ENCODE data around the gene LYST.
"Not testable (repeated sequence)": the region's sequence is repeated elsewhere in the genome, so short reads cannot be mapped to it uniquely, and the experiment has no call there.

LYST gene

DNA sequence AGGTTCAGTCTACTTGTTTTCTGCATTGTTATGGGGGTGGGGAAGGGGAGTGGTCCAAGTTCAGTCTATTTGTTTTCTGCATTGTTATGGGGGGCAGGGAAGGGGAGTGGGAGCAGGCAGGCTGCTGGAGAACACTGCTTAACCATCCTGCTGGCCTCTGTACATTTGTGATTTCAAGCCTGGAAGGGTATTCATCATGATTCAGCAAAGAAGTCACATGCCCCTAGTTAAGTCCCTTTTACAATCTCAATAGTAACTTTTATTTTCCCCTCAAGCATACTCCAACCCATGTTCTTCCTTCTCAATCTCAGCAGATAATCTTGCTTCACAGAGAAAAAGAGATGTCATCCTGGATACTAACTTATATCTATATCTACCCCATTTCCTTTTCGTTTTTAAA lies 7.9 kb downstream of the LYST start:
- no peak for DNase-seq

DNA sequence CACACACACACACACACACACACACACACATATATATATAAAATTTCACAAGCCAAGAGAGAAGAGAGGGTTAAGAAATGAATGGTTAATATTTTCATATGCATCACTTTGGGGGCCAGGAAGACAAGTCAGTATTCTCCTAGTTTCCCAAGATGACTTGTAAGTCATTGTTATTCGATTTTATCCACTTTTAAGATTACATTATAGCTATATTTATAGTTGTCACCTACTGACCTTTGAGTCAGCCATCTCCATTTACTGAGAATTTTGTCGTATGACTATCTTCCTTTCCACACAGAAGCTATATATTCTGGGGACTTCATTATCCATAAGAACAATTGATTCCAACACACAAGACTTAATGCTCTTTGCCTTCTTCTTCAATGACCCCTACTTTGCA lies 8.9 kb downstream of the LYST start:
- no peak for DNase-seq

DNA sequence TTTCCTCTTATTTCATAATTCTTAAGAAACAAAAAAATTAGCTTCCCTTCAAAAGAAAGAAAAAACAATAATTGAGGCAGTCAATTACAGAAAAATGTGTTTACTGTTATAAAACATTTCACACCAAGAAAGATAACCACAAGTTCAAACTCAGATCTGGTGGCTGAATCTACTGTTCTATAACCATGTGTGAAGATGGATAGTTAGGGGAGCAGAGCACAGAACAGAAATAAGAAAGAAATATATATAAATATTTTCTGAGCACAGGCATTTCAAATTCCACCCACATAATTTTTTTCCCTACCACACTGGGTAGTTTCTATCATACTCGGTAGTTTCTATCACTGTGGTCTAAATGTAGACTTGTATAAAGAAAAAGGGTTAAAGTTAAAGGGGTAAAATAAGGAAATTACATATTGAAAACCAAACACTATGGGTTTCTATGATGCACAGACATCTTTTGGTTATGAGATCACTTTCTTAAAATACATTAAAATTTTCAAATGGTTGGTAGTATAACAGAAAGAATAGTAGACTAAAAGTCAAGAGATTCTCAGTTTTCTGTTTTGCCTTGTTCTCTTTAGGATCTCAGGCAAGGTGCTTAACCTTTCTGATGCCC lies 10.8 kb downstream of the LYST start:
- no peak for DNase-seq

GRCh38 chr1:235854347-235854746 lies 12.4 kb downstream of the LYST start:
- no peak for DNase-seq

DNA sequence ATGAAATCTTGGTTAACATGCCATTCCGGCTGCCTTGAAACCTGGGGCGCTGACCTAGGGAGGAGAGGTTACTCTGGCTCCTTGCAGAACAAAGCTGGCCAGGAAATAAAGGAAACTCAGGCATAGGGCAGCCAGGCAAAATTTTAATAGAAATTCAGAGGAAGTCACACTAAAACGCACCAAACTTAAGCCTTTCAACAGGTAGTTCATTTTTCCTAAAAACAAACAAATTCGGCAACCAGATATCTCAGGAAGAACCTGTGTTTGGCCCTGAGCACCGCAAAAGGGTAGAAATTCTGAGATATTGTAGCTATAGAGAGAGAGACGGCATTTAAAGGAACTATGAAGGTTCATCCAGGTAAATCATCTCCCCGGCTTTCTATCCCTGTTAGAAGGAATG lies 13.1 kb downstream of the LYST start:
- DNase-seq = no peak

GRCh38 chr1:235852887-235853286 lies 13.8 kb downstream of the LYST start:
- no peak for DNase-seq

DNA sequence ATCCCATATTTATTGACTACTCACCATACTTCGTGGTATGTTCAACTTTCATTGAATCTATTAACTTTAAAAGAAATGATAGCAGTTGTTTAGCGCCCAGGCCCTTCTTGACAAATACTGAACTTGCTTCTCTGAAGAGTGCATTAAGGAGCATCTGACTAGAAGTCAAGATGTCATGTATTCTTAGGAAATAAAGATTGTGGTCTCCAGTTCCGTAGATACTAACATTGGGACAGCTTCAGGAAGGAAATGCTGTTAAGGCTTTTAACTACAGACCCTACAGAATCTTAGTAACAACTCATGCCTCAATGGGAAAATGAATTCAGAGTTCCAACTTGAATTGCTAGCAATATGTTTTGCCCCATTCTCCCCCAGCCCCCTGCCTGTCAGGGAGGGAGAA lies 14.8 kb downstream of the LYST start:
- DNase-seq = no peak

GRCh38 chr1:235848251-235848650 lies 18.5 kb downstream of the LYST start:
- not testable (repeated sequence) for DNase-seq

DNA sequence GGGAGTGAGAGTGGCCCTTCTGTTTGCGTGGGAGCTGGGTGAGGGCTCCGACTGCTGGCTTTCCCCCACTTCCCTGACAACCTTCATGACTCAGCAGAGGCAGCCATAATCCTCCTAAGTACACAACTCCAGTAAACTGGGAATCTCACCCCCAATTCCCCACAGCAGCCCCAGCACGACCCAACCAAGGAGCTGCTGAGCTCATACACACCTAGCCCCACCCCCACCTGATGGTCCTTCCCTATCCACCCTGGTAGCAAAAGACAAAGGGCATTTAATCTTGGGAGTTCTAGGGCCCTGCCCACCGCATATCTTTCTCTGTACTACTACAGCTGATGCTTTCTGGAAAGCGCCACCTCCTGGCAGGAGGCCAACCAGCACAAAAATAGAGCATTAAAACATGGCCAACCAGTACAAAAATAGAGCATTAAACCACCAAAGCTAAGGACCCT lies 21.0 kb downstream of the LYST start:
- DNase-seq = not testable (repeated sequence)

- DNase-seq = no peak
Observed at GRCh38 chr1:235844776-235845175, 21.9 kb downstream of the LYST start.

- no peak for DNase-seq
Observed at GRCh38 chr1:235843461-235843961, 23.2 kb downstream of the LYST start.

DNA sequence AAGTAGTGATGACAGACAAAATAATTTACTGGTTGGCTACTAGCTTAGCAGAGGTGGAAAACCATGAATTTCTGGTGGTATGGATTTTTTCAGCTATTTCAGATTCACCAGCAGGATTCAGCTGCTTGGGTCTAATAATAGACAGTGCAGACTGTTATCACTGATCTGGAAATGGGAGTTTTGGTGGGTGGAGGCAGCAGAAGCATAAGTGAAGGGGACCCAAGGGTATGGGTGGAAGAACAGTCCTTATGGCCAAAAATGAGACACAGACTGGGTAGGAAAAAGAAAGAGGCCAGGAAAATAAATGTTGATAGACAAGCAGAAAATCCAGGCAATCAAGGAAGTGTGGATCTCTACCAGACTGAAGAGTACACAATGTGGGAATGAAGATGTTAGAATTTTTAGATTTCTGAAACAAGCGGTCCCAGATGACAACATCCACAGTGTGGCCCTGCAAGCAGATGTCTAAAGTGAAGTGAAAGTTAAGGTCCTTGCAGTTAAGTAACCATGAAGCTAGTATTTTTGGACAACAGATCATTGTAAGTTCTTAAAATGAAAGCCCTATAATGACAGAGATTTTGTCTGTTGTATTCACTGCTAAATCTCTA lies 24.7 kb downstream of the LYST start:
- DNase-seq = no peak

- DNase-seq = no peak
Observed at GRCh38 chr1:235838021-235838420, 28.7 kb downstream of the LYST start.

- DNase-seq = no peak
Observed at GRCh38 chr1:235835226-235835625, 31.5 kb downstream of the LYST start.

DNA sequence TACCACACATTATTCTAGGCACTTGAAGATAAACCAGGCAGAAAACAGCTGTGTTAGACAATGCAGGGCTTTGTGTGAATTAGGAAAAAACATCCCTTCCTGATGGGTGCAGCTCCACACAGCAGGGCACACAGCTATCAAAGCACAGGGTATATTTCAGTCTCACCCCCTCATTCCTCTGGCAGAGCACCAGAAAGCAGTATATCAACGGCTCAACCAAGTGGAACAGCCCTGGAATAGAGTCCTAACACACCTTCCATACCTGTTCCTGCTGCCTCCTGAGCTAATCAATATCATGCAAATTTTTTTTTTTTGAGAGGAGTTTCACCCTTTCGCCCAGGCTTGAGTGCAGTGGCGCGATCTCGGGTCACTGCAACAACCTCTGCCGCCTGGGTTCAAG lies 32.1 kb downstream of the LYST start:
- peak; percentile 22 to 23 for DNase-seq

GRCh38 chr1:235832011-235832410 lies 34.7 kb downstream of the LYST start:
- DNase-seq = no peak

DNA sequence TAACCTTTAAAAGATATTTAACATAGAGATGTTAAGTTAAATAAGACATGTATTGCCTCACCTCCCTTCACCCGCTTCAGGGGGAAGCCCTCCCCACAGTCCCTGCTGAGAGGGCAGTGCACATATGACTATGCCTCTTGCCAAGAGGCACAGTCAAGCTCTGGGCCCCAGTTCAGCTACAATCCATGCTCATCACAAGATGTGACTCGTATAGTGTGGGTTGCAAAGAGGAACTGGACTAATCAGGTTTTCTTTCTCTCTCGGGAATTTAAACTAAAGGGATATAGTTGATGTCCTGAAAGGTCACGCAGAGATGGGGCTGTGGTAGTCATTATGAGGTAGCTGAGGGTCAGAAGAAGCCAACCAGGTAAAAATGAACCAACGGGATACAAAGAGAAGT lies 35.6 kb downstream of the LYST start:
- no peak for DNase-seq

GRCh38 chr1:235826102-235826854 lies 40.4 kb downstream of the LYST start:
- DNase-seq = no peak

DNA sequence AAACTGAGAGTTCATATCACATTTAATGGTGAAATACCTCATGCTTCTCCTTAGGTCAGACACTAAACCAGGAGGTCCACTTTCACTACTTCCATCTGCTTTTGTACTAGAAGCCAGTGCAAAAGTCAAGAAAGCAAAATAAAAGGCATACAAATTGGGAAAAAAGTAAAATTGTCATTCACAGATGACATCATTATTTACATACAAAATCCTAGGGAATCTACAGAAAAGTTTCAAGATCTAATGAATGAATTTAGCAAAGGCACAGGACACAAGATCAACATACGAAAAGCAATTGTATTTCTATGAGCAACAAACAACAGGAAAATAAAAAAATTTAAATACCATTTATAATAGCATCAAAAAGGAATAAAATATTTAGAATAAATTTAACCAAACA lies 41.5 kb downstream of the LYST start:
- no peak for DNase-seq

DNA sequence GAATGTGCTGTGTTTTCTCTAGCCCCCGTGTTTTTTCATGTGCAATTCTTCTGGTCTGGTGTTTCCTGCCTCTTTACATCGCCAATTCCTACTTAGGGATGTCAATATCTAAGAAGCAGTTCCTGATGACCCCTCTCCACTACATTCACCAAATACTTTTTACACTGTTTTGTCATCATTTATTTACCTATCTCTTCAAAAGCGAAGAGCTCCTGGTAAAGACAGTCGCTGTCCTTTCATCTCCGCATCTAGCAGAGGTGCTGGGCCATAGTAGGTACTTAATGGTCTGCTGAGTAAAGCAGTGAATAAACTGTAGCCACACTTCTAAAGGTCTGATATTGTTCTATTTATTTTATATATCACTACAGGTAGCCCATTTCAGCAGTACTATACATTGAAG lies 43.0 kb downstream of the LYST start:
- no peak for DNase-seq

DNA sequence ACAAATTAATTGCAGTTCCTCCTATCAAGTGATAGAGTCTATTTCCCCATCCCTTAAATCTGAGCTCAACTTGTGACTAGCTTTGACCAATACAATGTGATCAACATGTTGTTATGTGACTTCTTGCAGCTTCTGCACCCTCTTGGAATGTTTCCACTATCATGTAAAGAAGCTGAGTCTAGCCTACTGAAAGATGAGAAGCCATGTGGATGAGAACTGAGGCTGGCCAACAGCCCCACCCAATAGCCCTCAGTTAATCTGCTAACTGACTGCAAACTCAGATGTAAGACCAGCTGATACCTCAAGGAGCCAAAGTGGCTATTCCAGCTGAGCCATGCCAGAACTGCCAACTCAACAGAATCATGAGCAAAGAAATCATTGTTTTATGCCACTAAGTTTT lies 44.0 kb downstream of the LYST start:
- DNase-seq = no peak

- DNase-seq = no peak
Observed at GRCh38 chr1:235821361-235821981, 45.2 kb downstream of the LYST start.

GRCh38 chr1:235820061-235820460 lies 46.6 kb downstream of the LYST start:
- DNase-seq = no peak

All from NCI-H187 (cell line).